ENCODE measurements around the gene ARHGAP42. TPM values are rescaled to one million over a fixed set of nuclear protein-coding genes. Genes with fewer than 3 reads are reported as not detected.
"Not testable (repeated sequence)": the region's sequence is repeated elsewhere in the genome, so short reads cannot be mapped to it uniquely, and the experiment has no call there.

Gene ARHGAP42
- total and polyA plus RNA-seq, 2 donors = 6.0 to 24.4 TPM

DNA sequence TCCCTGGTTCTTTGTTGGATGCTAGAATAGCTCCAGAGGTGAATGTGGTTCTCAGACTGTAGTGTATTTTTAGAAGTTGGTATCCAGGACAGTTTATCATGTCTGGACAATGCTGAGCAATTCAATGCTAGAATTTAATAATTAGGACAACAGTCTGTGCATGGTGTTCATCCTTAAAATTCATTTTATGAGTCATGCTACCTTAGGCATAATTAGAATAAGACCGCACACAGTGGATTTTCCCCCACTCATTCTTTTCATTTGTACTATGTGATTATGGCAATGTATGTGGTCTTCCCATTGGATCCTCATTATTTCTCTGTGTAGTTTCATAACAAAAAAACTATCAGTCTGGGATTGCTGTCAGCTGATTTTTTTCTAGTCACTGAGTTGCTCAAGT, 196.7 kb downstream of the ARHGAP42 start:
- H3K4me3 ChIP-seq (ENCODE audit: low read length in 2 of 2) = no peak overlapping the region
- H3K27ac ChIP-seq (ENCODE audit: low read depth in 1 of 2, low read length in 1 of 2) = no peak overlapping the region
- H3K4me1 ChIP-seq (ENCODE audit: control insufficient read depth in 2 of 2, insufficient read depth in 2 of 2, low read length in 2 of 2) = no peaks in the 10 kb centered on the region
- H3K9me3 ChIP-seq (ENCODE audit: control insufficient read depth in 2 of 2, insufficient read depth in 1 of 2, low read length in 1 of 2) = no peaks in the 10 kb centered on the region
- H3K27me3 ChIP-seq (ENCODE audit: control insufficient read depth in 2 of 2, insufficient read depth in 1 of 2, low read length in 1 of 2) = no peaks in the 10 kb centered on the region
- no peaks in the 10 kb centered on the region for H3K36me3 ChIP-seq (ENCODE audit: control insufficient read depth in 2 of 2, insufficient read depth in 2 of 2, low read length in 1 of 2)
- DNase-seq (ENCODE audit: low read depth in 6 of 9, low spot score in 9 of 9) = no peak
- 98% methylated on average over 1 of the region's 1 CpG for WGBS

DNA sequence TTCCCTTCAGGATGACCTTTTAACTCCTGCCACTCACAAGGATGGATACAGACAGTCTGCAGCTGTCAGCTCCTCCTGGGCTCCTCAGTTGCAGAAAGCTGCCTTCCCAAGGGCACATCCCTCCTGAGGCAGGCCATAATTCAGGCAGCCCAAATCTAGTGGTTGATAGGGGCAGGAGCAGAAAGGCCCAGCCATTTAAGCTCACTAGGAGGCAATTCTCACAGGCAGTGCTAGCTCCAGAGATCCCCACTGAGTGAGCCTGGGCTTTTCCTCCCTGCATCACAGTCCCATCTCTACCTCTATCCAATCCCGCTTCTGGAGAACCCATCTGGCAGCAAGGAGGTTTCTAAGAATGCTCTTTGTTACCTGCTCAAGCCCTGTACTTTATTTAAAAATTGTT, 200.6 kb downstream of the ARHGAP42 start:
- Histone ChIP-seq H3K4me3 (ENCODE audit: low read length in 2 of 2) (no peak overlapping the region), H3K36me3 (ENCODE audit: control insufficient read depth in 2 of 2, insufficient read depth in 2 of 2, low read length in 1 of 2) (no peaks in the 10 kb centered on the region), H3K4me1 (ENCODE audit: control insufficient read depth in 2 of 2, insufficient read depth in 2 of 2, low read length in 2 of 2) (no peaks in the 10 kb centered on the region), H3K27ac (ENCODE audit: low read depth in 1 of 2, low read length in 1 of 2) (no peak overlapping the region), H3K9me3 (ENCODE audit: control insufficient read depth in 2 of 2, insufficient read depth in 1 of 2, low read length in 1 of 2) (no peaks in the 10 kb centered on the region), H3K27me3 (ENCODE audit: control insufficient read depth in 2 of 2, insufficient read depth in 1 of 2, low read length in 1 of 2) (no peaks in the 10 kb centered on the region)
- WGBS = 93% methylated on average over 1 of the region's 1 CpG
- no peak for DNase-seq (ENCODE audit: low read depth in 6 of 9, low spot score in 9 of 9)

DNA sequence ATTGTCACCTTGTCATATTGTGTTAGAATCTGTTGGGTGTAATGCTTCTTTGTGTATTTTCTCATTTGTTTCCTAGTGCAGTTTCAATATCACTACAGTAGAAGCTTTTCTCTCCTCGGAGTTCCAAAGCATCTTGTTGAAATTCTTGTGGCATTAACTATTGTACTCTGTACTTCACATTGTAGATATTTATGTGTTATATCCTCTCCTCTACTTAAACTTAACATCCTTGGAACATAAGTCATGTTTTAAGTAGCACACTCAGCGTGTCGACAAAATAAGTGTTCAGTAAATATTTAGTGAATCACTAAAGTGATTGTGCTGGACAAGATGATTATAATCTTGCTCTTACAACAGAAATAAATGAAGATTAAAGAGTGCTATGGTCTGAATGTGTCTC, 201.7 kb downstream of the ARHGAP42 start:
- Histone ChIP-seq H3K27ac (ENCODE audit: low read depth in 1 of 2, low read length in 1 of 2) (no peak overlapping the region), H3K4me3 (ENCODE audit: low read length in 2 of 2) (no peak overlapping the region), H3K36me3 (ENCODE audit: control insufficient read depth in 2 of 2, insufficient read depth in 2 of 2, low read length in 1 of 2) (no peaks in the 10 kb centered on the region), H3K4me1 (ENCODE audit: control insufficient read depth in 2 of 2, insufficient read depth in 2 of 2, low read length in 2 of 2) (no peaks in the 10 kb centered on the region), H3K27me3 (ENCODE audit: control insufficient read depth in 2 of 2, insufficient read depth in 1 of 2, low read length in 1 of 2) (no peaks in the 10 kb centered on the region), H3K9me3 (ENCODE audit: control insufficient read depth in 2 of 2, insufficient read depth in 1 of 2, low read length in 1 of 2) (no peaks in the 10 kb centered on the region)
- DNase-seq (ENCODE audit: low read depth in 6 of 9, low spot score in 9 of 9) = no peak
- WGBS = 95% methylated on average over 3 of the region's 3 CpGs

DNA sequence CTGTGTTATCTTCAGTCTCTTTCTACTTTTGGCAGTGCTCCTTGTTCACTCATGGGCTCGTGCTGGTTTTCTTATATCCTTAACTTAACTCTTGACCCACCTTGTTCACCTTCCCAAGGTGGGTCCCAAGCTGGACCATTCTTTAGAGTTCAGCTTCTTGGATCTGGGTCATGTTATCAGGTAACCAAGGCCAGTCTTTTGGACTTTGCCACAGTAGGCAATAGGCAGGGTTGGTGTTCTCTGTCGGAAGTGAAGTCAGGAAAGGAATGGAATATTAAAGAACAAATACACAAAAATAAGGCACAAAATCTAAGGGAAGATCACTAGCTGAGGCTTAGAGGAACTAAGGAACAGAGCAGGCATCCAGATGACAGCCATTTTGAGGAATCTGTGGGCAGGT, 202.7 kb downstream of the ARHGAP42 start:
- Histone ChIP-seq H3K36me3 (ENCODE audit: control insufficient read depth in 2 of 2, insufficient read depth in 2 of 2, low read length in 1 of 2) (no peaks in the 10 kb centered on the region), H3K27ac (ENCODE audit: low read depth in 1 of 2, low read length in 1 of 2) (no peak overlapping the region), H3K9me3 (ENCODE audit: control insufficient read depth in 2 of 2, insufficient read depth in 1 of 2, low read length in 1 of 2) (no peaks in the 10 kb centered on the region), H3K4me1 (ENCODE audit: control insufficient read depth in 2 of 2, insufficient read depth in 2 of 2, low read length in 2 of 2) (no peaks in the 10 kb centered on the region), H3K4me3 (ENCODE audit: low read length in 2 of 2) (no peak overlapping the region), H3K27me3 (ENCODE audit: control insufficient read depth in 2 of 2, insufficient read depth in 1 of 2, low read length in 1 of 2) (no peaks in the 10 kb centered on the region)
- no peak for DNase-seq (ENCODE audit: low read depth in 6 of 9, low spot score in 9 of 9)
- WGBS = 91% methylated on average over 2 of the region's 2 CpGs

DNA sequence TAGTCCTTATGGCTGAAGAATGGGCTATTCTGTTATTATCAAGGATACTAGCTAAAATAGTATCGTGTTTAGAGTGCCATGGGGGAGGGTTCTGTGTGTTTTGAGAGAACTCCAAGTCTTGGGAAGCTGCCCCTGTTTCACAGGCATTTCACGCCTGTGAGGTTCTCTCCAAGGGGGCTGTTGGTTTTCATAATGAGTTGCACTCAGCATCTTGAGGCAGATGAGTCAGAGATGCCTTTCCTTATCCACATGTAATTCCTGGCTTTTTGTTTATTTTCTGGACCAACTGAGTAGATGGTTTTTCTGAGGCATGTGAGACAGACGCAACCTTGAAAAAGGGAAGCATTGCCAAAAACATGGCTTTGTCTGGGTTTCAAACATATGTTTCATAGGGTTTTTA, 203.7 kb downstream of the ARHGAP42 start:
- 91% methylated on average over 3 of the region's 3 CpGs for WGBS
- no peak for DNase-seq (ENCODE audit: low read depth in 6 of 9, low spot score in 9 of 9)
- Histone ChIP-seq H3K4me1 (ENCODE audit: control insufficient read depth in 2 of 2, insufficient read depth in 2 of 2, low read length in 2 of 2) (no peaks in the 10 kb centered on the region), H3K27me3 (ENCODE audit: control insufficient read depth in 2 of 2, insufficient read depth in 1 of 2, low read length in 1 of 2) (no peaks in the 10 kb centered on the region), H3K4me3 (ENCODE audit: low read length in 2 of 2) (no peak overlapping the region), H3K9me3 (ENCODE audit: control insufficient read depth in 2 of 2, insufficient read depth in 1 of 2, low read length in 1 of 2) (no peaks in the 10 kb centered on the region), H3K36me3 (ENCODE audit: control insufficient read depth in 2 of 2, insufficient read depth in 2 of 2, low read length in 1 of 2) (no peaks in the 10 kb centered on the region), H3K27ac (ENCODE audit: low read depth in 1 of 2, low read length in 1 of 2) (no peak overlapping the region)

DNA sequence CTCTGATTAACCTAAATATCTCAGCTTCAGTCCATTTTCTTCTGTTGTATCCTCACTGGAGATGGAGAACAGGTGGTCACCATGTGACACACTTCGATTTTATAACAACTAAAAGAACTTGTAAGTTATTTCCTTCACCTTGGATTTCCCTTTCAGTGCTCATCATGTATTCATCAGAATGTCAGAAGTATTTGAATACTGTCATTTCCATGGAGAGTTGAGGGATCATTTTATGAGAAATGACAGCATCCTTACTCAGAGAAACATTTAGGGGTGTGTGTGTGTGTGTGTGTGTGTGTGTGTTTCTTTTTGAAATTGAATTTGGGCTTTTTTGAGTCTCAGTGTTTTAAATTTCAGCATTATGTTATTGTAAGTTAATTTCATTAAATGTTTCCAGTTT, 205.8 kb downstream of the ARHGAP42 start:
- no peaks in the 10 kb centered on the region for H3K27me3 ChIP-seq (ENCODE audit: control insufficient read depth in 2 of 2, insufficient read depth in 1 of 2, low read length in 1 of 2)
- WGBS = 86% methylated on average over 1 of the region's 1 CpG
- no peak overlapping the region for H3K4me3 ChIP-seq (ENCODE audit: low read length in 2 of 2)
- no peaks in the 10 kb centered on the region for H3K4me1 ChIP-seq (ENCODE audit: control insufficient read depth in 2 of 2, insufficient read depth in 2 of 2, low read length in 2 of 2)
- no peaks in the 10 kb centered on the region for H3K36me3 ChIP-seq (ENCODE audit: control insufficient read depth in 2 of 2, insufficient read depth in 2 of 2, low read length in 1 of 2)
- H3K27ac ChIP-seq (ENCODE audit: low read depth in 1 of 2, low read length in 1 of 2) = no peak overlapping the region
- H3K9me3 ChIP-seq (ENCODE audit: control insufficient read depth in 2 of 2, insufficient read depth in 1 of 2, low read length in 1 of 2) = no peaks in the 10 kb centered on the region
- DNase-seq (ENCODE audit: low read depth in 6 of 9, low spot score in 9 of 9) = no peak

DNA sequence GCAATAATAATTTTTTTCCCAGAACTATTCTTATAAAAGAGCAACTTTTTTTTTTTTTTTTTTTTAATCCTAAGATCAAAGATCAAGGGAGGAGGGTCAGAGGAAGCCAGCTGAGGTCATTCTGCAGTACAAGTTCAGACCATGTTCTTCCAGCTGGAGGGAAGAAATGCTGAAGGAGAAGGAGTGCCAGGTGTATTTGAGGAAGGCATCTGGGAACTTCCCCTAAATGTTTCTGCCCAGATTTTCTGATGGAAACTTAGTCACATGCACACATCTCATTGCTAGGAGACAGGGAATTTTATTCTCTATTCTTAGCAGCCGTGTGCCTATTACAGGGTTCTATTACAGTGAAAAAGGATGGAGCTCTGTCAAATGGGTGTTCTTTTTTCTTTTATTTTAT, 208.4 kb downstream of the ARHGAP42 start:
- Histone ChIP-seq H3K36me3 (ENCODE audit: control insufficient read depth in 2 of 2, insufficient read depth in 2 of 2, low read length in 1 of 2) (no peaks in the 10 kb centered on the region), H3K4me1 (ENCODE audit: control insufficient read depth in 2 of 2, insufficient read depth in 2 of 2, low read length in 2 of 2) (no peaks in the 10 kb centered on the region), H3K4me3 (ENCODE audit: low read length in 2 of 2) (no peak overlapping the region), H3K27ac (ENCODE audit: low read depth in 1 of 2, low read length in 1 of 2) (no peak overlapping the region), H3K27me3 (ENCODE audit: control insufficient read depth in 2 of 2, insufficient read depth in 1 of 2, low read length in 1 of 2) (no peaks in the 10 kb centered on the region), H3K9me3 (ENCODE audit: control insufficient read depth in 2 of 2, insufficient read depth in 1 of 2, low read length in 1 of 2) (no peaks in the 10 kb centered on the region)
- 94% methylated on average over 1 of the region's 1 CpG for WGBS
- DNase-seq (ENCODE audit: low read depth in 6 of 9, low spot score in 9 of 9) = no peak

DNA sequence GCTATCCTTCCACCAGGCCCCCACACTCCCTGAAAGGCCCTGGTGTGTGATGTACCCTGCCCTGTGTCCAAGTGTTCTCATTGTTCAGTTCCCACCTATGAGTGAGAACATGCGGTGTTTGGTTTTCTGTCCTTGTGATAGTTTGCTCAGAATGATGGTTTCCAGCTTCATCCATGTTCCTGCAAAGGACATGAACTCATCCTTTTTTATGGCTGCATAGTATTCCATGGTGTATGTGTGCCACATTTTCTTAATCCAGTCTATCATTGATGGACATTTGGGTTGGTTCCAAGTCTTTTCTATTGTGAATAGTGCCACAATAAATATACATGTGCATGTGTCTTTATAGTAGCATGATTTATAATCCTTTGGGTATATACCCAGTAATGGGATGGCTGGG, 208.9 kb downstream of the ARHGAP42 start:
- DNase-seq (ENCODE audit: low read depth in 6 of 9, low spot score in 9 of 9); H3K9me3 ChIP-seq (ENCODE audit: control insufficient read depth in 2 of 2, insufficient read depth in 1 of 2, low read length in 1 of 2); H3K27ac ChIP-seq (ENCODE audit: low read depth in 1 of 2, low read length in 1 of 2); H3K4me3 ChIP-seq (ENCODE audit: low read length in 2 of 2); H3K27me3 ChIP-seq (ENCODE audit: control insufficient read depth in 2 of 2, insufficient read depth in 1 of 2, low read length in 1 of 2); H3K4me1 ChIP-seq (ENCODE audit: control insufficient read depth in 2 of 2, insufficient read depth in 2 of 2, low read length in 2 of 2); H3K36me3 ChIP-seq (ENCODE audit: control insufficient read depth in 2 of 2, insufficient read depth in 2 of 2, low read length in 1 of 2): not testable (repeated sequence)
- 100% methylated on average over 1 of the region's 1 CpG for WGBS

DNA sequence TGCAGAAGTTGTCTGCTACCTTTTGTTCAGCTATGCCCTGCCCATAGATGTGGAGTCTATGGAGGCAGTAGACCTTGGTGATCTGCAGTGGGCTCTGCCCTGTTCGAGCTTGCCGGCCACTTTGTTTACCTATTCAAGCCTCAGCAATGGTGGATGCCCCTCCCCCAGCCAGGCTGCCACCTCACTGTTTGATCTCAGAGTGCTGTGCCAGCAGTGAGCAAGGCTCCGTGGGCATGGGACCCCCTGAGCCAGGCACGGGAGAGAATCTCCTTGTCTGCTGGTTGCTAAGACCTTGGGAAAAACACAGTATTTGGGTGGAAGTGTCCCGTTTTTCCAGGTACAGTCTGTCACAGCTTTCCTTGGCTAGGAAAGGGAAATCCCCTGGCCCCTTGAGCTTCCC, 214.4 kb downstream of the ARHGAP42 start:
- H3K9me3 ChIP-seq (ENCODE audit: control insufficient read depth in 2 of 2, insufficient read depth in 1 of 2, low read length in 1 of 2); H3K4me1 ChIP-seq (ENCODE audit: control insufficient read depth in 2 of 2, insufficient read depth in 2 of 2, low read length in 2 of 2); H3K36me3 ChIP-seq (ENCODE audit: control insufficient read depth in 2 of 2, insufficient read depth in 2 of 2, low read length in 1 of 2); H3K4me3 ChIP-seq (ENCODE audit: low read length in 2 of 2); DNase-seq (ENCODE audit: low read depth in 6 of 9, low spot score in 9 of 9); H3K27ac ChIP-seq (ENCODE audit: low read depth in 1 of 2, low read length in 1 of 2); H3K27me3 ChIP-seq (ENCODE audit: control insufficient read depth in 2 of 2, insufficient read depth in 1 of 2, low read length in 1 of 2): not testable (repeated sequence)
- WGBS = 81% methylated on average over 5 of the region's 5 CpGs

DNA sequence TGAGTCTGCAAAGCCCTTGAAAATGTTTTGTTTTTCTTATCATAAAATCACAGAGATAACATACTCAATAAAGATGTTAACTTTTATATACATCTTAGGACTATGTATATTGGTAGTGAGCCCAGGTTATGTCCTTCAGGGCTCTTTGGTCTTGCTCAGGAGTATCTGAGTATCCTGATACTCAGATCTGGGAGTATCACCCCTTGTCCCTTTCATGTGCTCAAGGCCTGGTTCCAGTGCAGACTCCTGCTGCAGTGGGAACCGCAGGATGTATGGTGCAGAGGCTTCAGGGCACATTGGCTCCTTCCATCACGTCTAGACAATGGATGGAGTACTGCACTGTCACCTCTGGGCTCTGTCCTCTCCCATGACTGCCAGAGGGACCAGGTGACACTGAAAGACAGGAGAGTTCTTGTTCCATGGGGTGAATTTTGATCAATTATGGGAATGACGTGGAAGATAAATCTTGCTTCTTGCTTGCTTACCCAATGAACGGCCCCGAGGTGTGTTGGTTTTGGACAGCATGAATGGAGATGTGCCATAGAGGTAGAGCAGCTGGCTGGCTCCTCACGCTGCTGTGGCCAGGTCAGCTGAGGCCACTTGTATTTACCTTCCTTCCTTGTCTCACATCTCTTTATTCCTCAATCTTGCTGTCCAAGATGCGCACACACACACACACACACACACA, 215.5 kb downstream of the ARHGAP42 start:
- no peak overlapping the region for H3K27ac ChIP-seq (ENCODE audit: low read depth in 1 of 2, low read length in 1 of 2)
- H3K9me3 ChIP-seq (ENCODE audit: control insufficient read depth in 2 of 2, insufficient read depth in 1 of 2, low read length in 1 of 2) = no peaks in the 10 kb centered on the region
- 81% methylated on average over 7 of the region's 7 CpGs for WGBS
- peaks cover 0 to 2% of the 10 kb centered on the region in 2 donors for H3K4me1 ChIP-seq (ENCODE audit: control insufficient read depth in 2 of 2, insufficient read depth in 2 of 2, low read length in 2 of 2)
- no peaks in the 10 kb centered on the region for H3K36me3 ChIP-seq (ENCODE audit: control insufficient read depth in 2 of 2, insufficient read depth in 2 of 2, low read length in 1 of 2)
- H3K27me3 ChIP-seq (ENCODE audit: control insufficient read depth in 2 of 2, insufficient read depth in 1 of 2, low read length in 1 of 2) = no peaks in the 10 kb centered on the region
- H3K4me3 ChIP-seq (ENCODE audit: low read length in 2 of 2) = no peak overlapping the region
- DNase-seq (ENCODE audit: low read depth in 6 of 9, low spot score in 9 of 9) = no peak
